Measurements from ENCODE around the gene CAMK2B.
A peak's percentile ranks its signal among the peaks of the same experiment; 100 is the strongest.

The CAMK2B gene

DNA sequence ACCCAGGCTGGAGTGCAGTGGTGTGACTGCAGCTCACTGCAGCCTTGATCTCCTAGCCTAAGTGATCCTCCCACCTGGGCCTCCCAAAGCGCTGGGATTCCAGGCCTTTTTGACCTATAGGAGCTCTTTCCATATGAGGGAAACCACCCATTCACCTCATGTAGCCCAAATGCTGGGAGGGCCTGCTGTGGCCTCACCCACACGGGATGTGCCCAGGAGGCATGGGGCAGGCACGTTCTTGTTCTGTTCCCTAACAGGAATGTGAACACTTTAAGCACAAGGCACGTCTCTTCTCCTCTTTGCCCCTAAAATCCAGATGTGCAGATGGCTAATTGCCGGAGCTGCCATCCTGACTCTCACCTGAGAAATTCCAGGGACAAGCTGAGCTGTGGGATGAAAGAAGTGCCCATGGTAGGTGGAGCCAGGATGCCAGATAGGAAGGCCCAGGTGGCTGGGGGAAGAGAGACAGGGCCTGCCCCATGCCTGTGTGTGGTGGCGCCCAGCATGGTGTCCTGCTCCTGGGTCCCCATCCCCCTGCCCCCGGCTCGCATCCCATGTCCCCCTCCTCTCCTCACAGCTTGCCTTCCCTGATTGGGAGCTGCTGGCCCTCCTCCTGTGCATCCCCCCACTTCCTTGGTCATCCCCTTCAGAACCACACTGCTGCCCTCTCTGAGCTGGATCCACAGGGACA lies 17.3 kb downstream of the CAMK2B start:
- no peak for DNase-seq

DNA sequence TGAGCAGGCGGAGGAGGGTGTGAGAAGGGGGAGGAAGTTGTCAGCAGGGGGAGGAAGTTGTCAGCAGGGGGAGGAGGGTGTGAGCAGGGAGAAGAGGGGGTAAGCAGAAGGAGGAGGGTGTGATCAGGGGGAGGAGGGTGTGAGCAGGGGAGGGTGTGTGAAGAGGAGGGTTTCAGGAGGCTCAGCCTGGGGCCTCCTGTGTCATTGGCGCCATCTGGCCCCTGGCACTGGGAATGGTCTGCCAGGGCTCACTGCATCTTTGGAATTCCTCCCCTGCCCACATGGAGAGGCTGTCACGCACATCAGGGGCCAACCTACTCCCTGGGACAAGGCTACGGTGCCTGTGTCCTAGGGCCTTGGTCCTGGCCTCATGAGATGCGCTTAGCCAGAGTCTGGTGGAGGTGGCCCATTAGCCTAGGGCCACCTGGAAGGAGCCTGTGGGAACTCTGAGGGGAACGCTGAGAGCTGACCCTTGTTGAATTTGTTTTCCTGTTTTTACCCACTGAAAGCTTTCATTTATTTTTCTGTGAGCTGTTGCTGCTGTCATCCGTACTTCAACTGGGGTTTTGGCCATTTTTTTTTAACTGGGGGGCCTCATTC lies 18.0 kb downstream of the CAMK2B start:
- DNase-seq = peak; percentile 62

DNA sequence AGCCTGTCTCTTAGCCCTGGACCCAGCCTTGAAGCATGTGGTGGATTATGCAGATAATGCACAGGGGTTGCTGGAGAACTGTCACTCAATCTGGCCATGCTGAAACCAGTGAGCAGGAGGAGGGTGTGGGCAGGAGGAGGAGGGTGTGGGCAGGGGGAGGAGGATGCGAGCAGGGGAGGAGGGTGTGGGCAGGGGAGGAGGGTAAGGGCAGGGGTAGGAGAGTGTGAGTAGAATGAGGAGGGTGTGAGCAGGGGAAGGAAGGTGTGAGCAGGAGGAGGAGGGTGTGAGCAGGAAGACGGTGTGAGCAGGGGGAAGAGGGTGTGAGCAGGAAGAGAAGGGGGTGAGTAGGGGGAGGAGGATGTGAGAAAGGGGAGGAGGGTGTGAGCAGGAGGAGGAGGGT lies 18.8 kb downstream of the CAMK2B start:
- no peak for DNase-seq

DNA sequence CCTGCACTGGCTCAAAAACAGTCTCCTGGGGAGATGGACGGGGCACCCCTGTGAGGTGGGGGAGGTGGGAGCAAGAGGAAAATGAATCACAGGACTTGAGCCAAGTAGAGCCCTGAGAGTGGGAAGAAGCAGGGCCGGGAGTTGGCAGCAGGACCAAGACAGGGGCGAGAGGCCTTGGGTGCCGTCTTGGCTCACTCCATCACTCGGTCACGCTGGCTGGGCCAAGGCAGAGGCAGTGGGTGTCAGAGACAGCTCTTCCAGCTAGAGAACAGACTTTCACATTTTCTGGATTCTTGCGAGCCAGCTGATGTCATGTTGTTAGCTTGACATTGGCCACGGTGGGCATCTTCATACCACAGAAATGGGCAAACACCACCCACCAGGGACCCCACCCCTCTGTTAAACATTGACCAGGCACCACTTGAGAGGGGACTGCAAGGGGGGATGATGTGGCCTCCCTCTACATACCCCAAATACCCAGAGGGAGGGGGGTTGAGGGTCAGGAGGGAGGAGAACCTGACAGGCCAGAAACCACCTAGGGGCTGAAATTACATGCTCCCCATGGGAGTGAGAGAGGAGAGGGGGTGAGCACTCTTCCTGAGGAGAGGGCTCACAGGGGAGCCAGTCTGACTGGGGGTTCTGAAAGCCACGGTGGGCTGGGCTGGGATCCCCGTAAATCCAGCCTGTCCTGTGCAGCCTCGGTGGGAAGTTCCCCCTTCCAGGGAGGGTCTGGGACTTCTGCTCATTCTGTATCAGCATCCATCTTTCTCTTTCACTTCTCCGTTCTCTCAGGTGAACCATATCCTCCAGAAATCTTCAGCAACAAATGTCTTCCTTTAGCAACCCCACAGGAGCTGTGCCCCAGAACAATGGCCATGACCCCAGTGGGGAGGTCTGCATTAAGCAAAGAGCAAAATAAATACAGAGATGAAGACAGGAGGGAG lies 19.6 kb downstream of the CAMK2B start:
- no peak for DNase-seq

- DNase-seq = no peak
These were observed 30.9 kb downstream of the CAMK2B start for GRCh38 chr7:44294325-44295069.

DNA sequence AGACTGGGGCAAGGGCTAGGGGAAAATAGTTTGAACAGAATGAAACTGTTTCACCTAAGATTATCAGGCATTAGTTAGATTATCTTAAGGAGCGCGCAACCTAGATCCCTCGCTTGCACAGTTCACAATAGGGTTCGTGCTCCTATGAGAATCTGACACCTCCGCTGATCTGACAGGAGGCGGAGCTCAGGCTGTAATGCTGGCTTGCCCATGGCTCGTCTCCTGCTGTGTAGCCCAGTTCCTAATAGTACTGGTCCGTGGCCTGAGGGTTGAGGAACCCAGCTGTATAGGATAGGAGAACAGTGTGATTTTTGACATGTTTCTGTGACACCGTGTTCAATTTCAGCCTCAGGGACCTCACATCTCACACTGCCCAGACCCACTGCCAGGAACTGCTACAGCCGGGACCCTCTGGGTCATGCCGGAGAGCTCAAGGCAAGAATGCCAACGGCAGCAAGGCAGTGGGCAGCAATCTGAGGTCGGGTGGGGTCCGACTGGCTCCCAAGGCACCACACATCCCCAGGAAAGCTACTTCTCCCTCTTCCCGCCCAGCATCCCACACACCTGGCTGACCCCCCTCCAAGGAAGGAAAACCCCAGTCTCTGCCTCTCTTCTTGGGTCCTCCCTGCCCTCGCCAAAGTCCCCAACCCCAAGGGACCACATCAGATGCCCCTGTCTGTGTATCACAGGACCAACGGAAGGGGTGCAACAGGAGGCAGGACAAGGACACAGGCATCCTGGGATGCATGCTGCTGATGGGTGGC lies 31.7 kb downstream of the CAMK2B start:
- no peak for DNase-seq

- DNase-seq = no peak
These were observed 32.4 kb downstream of the CAMK2B start for GRCh38 chr7:44292876-44293560.

GRCh38 chr7:44292420-44292817 lies 33.0 kb downstream of the CAMK2B start:
- DNase-seq = no peak

DNA sequence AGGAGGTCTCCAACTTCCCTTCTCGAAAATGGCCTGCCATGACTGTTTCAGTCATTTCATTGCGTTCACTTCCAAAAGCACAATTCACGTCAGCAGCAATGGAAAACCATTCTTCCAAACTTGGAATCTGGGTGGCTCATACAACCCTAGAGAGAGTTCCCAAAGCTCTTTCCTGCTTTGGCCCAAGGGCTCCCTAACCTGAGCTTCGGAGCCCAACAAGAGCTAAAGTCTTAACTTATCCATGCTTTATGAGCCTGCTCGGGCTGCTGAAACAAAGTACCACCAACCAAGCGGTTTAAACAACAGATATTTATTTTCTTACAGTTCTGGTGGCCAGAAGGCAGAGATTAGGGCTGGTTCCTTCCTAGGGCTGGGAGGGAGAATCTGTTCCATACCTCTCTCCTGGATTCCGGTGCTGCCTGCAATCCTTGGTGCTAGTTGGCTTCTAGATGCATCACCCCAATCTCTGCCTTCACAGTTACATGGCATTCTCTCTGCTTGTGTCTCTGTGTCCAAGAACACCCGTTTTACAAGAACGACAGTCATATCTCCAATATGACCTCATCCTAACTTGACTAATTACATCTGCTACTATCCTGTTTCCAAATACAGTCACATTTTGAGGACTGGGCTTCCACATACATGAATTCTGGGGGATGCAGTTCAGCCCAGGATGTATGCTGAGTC lies 33.5 kb downstream of the CAMK2B start:
- no peak for DNase-seq

- DNase-seq = peak; percentile 92
These were observed 34.2 kb downstream of the CAMK2B start for GRCh38 chr7:44291066-44291732.

DNA sequence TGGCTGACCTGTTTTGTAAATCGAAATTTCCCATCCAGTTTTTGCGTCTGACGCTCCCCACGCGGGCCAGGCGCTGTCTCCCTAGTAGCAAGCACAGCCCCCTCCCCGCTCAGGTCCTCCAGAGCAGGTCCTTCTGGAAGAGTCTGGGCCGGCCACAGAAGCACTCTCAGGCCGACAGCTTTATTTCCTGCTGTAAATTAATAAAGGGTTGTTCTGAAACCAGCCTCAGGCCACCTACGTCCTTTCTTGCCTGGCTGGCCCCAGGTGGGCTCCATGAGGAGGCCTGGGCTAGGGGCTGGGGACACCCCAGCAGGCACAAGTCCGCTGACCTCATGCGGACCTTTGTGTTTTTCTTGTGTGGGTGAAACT lies 35.2 kb downstream of the CAMK2B start:
- no peak for DNase-seq

DNA sequence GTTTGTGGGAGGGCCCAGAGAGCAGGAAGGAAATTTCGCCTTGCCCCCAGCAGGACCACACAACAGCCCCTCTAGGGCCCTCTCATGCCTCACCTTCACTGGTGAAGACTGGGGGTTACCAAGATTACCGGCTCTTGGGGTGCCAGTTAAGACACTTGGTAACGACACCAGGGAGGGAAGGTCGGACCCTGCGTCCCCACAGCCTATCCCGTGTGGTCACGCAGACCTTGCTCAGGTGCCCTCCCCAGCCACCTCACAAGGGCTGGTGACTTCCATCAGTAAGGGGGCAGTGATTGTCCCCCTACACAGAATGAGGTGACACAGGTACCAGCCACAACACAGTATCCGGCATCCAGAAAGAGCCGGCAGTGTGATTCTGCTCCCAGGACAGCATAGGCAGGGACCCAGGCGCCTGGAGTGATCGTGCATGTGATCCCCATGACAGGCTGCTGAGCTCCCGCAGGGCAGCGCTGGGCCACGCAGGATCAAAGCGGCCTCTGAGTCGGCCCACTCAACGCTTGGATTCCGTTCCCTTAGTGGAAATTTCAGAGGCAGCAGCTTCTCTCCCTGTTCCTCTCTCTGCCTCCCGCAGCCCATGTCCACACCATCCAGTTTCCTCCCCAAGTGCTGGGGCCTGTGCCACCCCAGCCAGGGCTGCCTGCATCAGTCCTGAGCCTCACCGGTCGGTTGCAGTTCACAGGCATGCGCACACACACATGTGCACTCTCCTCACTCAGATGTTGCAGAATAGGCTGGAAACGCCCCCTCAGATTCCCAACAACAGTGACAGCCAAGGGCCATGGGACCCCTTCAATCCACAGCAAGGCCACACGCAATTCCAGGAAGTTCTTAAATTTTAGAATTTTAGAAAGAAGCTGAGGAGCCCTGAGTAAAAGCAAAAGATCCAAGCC lies 35.8 kb downstream of the CAMK2B start:
- DNase-seq = no peak

DNA sequence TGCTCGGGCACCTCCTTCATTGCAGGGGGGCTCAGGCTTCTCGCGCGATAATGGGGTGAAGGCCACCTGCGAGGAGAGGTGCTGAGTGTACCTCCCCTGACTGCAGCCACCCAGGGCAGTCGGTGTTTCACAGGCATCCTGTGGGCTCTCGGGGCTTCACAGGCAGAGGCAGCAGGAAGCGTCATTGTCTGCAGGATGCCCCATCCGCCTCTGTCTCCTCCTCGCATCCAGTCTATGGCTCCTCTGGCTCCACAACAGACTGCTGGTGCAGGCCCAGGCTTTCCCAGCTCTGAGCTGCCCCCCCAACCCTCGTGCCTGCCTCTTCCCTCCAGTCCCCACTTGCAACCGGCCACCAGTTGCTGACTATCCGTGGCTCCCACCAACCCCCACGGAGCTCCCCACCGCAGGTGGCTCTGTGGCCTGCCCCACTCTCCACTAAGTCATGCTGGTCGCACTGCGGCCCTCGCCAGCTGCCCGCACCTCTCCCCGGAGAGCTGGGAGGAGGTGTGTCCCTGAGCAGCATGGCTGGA lies 36.5 kb downstream of the CAMK2B start:
- DNase-seq = no peak

GRCh38 chr7:44288381-44288685 lies 37.1 kb downstream of the CAMK2B start:
- DNase-seq = no peak

DNA sequence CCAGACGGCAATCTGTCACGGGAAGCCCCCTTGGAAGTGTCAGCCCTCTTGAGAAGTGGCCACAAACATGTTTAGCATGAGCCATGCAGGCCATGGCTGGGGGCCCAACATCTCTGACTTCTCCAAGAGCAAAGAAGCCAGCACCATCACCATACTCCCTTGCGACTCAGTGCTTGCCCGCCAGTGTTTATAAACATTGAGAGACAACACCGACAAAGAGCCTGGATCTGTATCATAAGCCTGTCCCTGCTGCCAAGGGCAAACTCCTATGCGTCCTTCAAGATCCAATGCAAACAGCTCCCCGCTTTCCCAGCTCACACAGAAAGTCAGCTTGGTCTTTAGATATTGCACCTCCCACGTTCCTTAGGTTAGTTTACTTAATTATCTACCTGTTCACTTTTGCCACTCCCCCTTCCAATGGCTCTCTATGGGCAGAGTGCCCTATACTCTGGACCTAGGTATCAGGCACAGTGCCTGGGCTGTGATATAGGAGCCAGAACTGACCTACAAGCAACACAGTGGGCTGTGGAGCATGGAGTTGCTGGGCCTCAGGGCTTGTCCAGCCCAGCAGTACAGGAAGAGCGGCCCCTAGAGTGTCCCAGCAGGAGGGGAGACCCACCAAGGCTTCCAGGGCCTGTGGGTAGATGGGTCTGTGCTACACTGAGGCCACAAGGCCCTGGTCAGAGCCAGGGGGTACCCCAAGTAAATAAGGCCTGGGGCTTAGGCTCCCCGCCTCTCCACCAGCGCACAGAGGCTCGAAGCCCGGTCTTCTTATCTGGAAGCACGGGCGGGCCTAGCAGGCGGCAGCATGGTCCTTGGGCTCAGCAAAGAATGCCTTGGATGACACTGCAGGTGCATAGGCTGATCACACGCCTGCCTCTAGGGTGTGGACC lies 37.7 kb downstream of the CAMK2B start:
- DNase-seq = no peak

DNA sequence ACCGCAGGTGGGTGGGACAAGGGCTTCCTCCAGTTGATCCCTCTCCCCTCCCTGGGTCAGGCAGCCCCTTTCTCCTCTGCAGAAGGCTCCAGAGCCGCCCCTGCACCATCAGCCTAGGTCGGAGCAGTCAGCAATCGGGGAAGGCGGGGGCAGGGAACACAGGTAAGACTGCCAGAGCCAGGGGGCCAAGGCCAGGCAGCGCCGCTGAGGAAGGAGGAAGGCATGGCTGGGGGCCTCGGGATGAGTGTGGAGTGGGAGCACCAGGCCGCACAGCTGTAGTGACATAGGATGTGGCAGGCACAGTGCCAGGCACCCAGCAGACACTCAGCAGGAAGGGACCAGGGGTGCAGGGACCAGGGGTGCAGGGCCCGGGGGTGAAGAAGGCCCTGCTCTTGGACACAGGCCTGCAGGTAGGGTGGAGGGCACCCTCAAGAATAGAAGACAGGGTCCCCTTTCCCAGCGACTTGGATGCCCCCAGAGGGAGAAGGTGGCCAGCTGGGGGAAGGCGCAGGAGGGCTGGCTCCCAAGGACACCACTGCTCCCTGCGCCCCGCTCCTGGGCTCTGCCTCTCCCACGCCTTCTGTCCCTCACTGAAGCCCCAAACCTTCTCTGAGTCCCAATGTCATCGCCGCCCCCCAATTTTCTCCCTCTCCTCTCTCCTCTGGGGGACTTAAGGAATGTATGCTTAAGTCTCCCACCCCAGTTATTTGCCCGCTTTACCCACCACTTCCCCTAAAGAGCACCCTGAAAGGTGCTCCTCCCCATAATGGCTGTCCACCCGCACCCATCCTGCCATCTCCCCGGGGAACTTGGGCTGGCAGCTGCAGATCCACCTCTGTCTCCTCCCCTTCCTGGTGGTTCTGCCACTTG lies 38.5 kb downstream of the CAMK2B start:
- DNase-seq = no peak

- DNase-seq = no peak
These were observed 39.2 kb downstream of the CAMK2B start for GRCh38 chr7:44286182-44286617.
